HL-60 (cell line): ENCODE results near the gene GRIN2D.

Experiments
- CTCF ChIP-seq: IDR thresholded peaks from one replicate; pipeline ENCODE4 v1.5.1; 2011; ENCODE audit warnings: low read length, control low read depth, inconsistent platforms; ENCODE audit not compliant: insufficient read depth
- GABPA ChIP-seq: IDR thresholded peaks from 2 replicates; pipeline ENCODE4 v1.6.1; 2012; ENCODE audit warnings: low read depth
- POLR2AphosphoS5 ChIP-seq: IDR thresholded peaks from 2 replicates; pipeline ENCODE4 v1.6.1; 2012; ENCODE audit warnings: low read depth
- REST ChIP-seq: IDR thresholded peaks from 2 replicates; pipeline ENCODE4 v1.6.1; 2012; ENCODE audit warnings: low read depth; ENCODE audit not compliant: insufficient replicate concordance
- SPI1 ChIP-seq: IDR thresholded peaks from 2 replicates; pipeline ENCODE4 v1.6.1; 2012; ENCODE audit warnings: low read depth, mild to moderate bottlenecking, borderline replicate concordance

GRCh38 chr19:48370955-48371354 is 22.5 kb upstream of the GRIN2D start:
- no peak for TF ChIP-seq CTCF
- TF ChIP-seq POLR2AphosphoS5, result no peak
- TF ChIP-seq REST, result no peak
- TF ChIP-seq SPI1, result no peak
- no peak for TF ChIP-seq GABPA
